ENCODE measurements around the gene NCOA1.

- no peak for TF ChIP-seq CTCF (conservative IDR thresholded peaks at IDR 0.05; ENCODE audit: low read depth, low read length)
- no peak for TF ChIP-seq EZH2 (IDR thresholded peaks at IDR 0.05; ENCODE audit: borderline replicate concordance, low read depth, low read length, poor library complexity, severe bottlenecking)
Observed at GRCh38 chr2:24650997-24651642, 160.1 kb downstream of the NCOA1 start.

Data from A673 (cell line).